Measurements from ENCODE around the gene MTHFS.

Gene MTHFS

GRCh38 chr15:79828447-79828846 lies 68.4 kb downstream of the MTHFS start:
- POLR2A ChIA-PET = no interaction called here
- TF ChIP-seq NFRKB (IDR thresholded peaks at IDR 0.05) (no peak), ZNF384 (IDR thresholded peaks at IDR 0.05) (no peak), FOXM1 (IDR thresholded peaks at IDR 0.05; ENCODE audit: borderline replicate concordance) (no peak), HDGF (IDR thresholded peaks at IDR 0.05; ENCODE audit: borderline replicate concordance) (no peak), PKNOX1 (IDR thresholded peaks at IDR 0.05) (no peak), TARDBP (IDR thresholded peaks at IDR 0.05) (no peak), ELF4 (IDR thresholded peaks at IDR 0.05) (no peak)
- DNase-seq (ENCODE audit: extremely low spot score) = no peak
- CTCF ChIA-PET = no interaction called here

GRCh38 chr15:79826800-79827199 lies 70.0 kb downstream of the MTHFS start:
- no peak for DNase-seq (ENCODE audit: extremely low spot score)
- POLR2A ChIA-PET = no interaction called here
- CTCF ChIA-PET = no interaction called here
- TF ChIP-seq FOXM1 (IDR thresholded peaks at IDR 0.05; ENCODE audit: borderline replicate concordance) (no peak), ELF4 (IDR thresholded peaks at IDR 0.05) (no peak), PKNOX1 (IDR thresholded peaks at IDR 0.05) (no peak), L3MBTL2 (conservative IDR thresholded peaks at IDR 0.05) (no peak), CTBP1 (IDR thresholded peaks at IDR 0.05; ENCODE audit: borderline replicate concordance) (no peak), SP1 (IDR thresholded peaks at IDR 0.05) (no peak), ZNF384 (IDR thresholded peaks at IDR 0.05) (no peak), NFRKB (IDR thresholded peaks at IDR 0.05) (no peak), FOXK2 (IDR thresholded peaks at IDR 0.05) (no peak), LEF1 (IDR thresholded peaks at IDR 0.05; ENCODE audit: borderline replicate concordance) (no peak), TARDBP (IDR thresholded peaks at IDR 0.05) (no peak), SUZ12 (IDR thresholded peaks at IDR 0.05) (no peak), HDGF (IDR thresholded peaks at IDR 0.05; ENCODE audit: borderline replicate concordance) (no peak)

GRCh38 chr15:79824136-79824701 lies 72.6 kb downstream of the MTHFS start:
- no peak for TF ChIP-seq ZNF384 (IDR thresholded peaks at IDR 0.05)
- POLR2A ChIA-PET = no interaction called here
- CTCF ChIA-PET = no interaction called here
- no peak for DNase-seq (ENCODE audit: extremely low spot score)

- no peak for DNase-seq (ENCODE audit: extremely low spot score)
- TF ChIP-seq NFRKB (IDR thresholded peaks at IDR 0.05) = no peak
- no peak for TF ChIP-seq FOXA1 (IDR thresholded peaks at IDR 0.05)
- TF ChIP-seq TARDBP (IDR thresholded peaks at IDR 0.05) = no peak
- TF ChIP-seq ELF4 (IDR thresholded peaks at IDR 0.05) = no peak
- no peak for TF ChIP-seq ARNT (IDR thresholded peaks at IDR 0.05)
- TF ChIP-seq ZNF384 (IDR thresholded peaks at IDR 0.05) = no peak
- TF ChIP-seq FOXK2 (IDR thresholded peaks at IDR 0.05) = no peak
- TF ChIP-seq SUZ12 (IDR thresholded peaks at IDR 0.05) = no peak
- TF ChIP-seq PKNOX1 (IDR thresholded peaks at IDR 0.05) = no peak
- TF ChIP-seq BHLHE40 (IDR thresholded peaks at IDR 0.05; ENCODE audit: borderline replicate concordance) = no peak
- TF ChIP-seq LEF1 (IDR thresholded peaks at IDR 0.05; ENCODE audit: borderline replicate concordance) = no peak
- TF ChIP-seq CTBP1 (IDR thresholded peaks at IDR 0.05; ENCODE audit: borderline replicate concordance) = no peak
- no peak for TF ChIP-seq FOXM1 (IDR thresholded peaks at IDR 0.05; ENCODE audit: borderline replicate concordance)
- no peak for TF ChIP-seq SP1 (IDR thresholded peaks at IDR 0.05)
- TF ChIP-seq L3MBTL2 (conservative IDR thresholded peaks at IDR 0.05) = no peak
- TF ChIP-seq HDGF (IDR thresholded peaks at IDR 0.05; ENCODE audit: borderline replicate concordance) = no peak
- ChIA-PET POLR2A (no interaction called here), CTCF (no interaction called here)
These were observed 76.0 kb downstream of the MTHFS start for GRCh38 chr15:79820820-79821219.

GRCh38 chr15:79820176-79820575 lies 76.6 kb downstream of the MTHFS start:
- CTCF ChIA-PET = no interaction called here
- DNase-seq (ENCODE audit: extremely low spot score) = no peak

More at GRCh38 chr15:79820176-79820575, 76.6 kb downstream of the MTHFS start:
- TF ChIP-seq NFRKB (IDR thresholded peaks at IDR 0.05) (no peak), SP1 (IDR thresholded peaks at IDR 0.05) (no peak), L3MBTL2 (conservative IDR thresholded peaks at IDR 0.05) (no peak), ELF4 (IDR thresholded peaks at IDR 0.05) (no peak), SUZ12 (IDR thresholded peaks at IDR 0.05) (no peak), LEF1 (IDR thresholded peaks at IDR 0.05; ENCODE audit: borderline replicate concordance) (no peak), ARNT (IDR thresholded peaks at IDR 0.05) (no peak), PKNOX1 (IDR thresholded peaks at IDR 0.05) (no peak), BHLHE40 (IDR thresholded peaks at IDR 0.05; ENCODE audit: borderline replicate concordance) (no peak), FOXK2 (IDR thresholded peaks at IDR 0.05) (no peak), FOXA1 (IDR thresholded peaks at IDR 0.05) (no peak), TARDBP (IDR thresholded peaks at IDR 0.05) (no peak), FOXM1 (IDR thresholded peaks at IDR 0.05; ENCODE audit: borderline replicate concordance) (no peak), CTBP1 (IDR thresholded peaks at IDR 0.05; ENCODE audit: borderline replicate concordance) (no peak), HDGF (IDR thresholded peaks at IDR 0.05; ENCODE audit: borderline replicate concordance) (no peak), ZNF384 (IDR thresholded peaks at IDR 0.05) (no peak)
- POLR2A ChIA-PET = no interaction called here

All from HEK293T (cell line).